Neural cell (in vitro differentiated cells): Measurements from ENCODE around the gene ESYT2. TPM values are rescaled to one million over a fixed set of nuclear protein-coding genes. Genes with fewer than 3 reads are reported as not detected.
A peak's percentile ranks its signal among the peaks of the same experiment; 100 is the strongest.
"Not testable (repeated sequence)": the region's sequence is repeated elsewhere in the genome, so short reads cannot be mapped to it uniquely, and the experiment has no call there.

ENCODE experiments used
- H2AFZ ChIP-seq: fragments of 200-600, 300-800 bp; sonication (generic), shearing (Covaris generic); 2 replicates; pipeline ENCODE4 v1.6.0; 2014; ENCODE audit warnings: low read depth, mild to moderate bottlenecking, antibody characterized with exemption, low read length, moderate library complexity
- H3F3A ChIP-seq: fragments of 200-600 bp; shearing (Covaris generic); 2 replicates; pipeline ENCODE4 v1.6.1; 2016; ENCODE audit warnings: mild to moderate bottlenecking, moderate library complexity, mixed read lengths, antibody characterized with exemption, low read length; ENCODE audit not compliant: insufficient read depth, poor library complexity, severe bottlenecking
- H3K27ac ChIP-seq: fragments of 200-600, 300-800 bp; sonication (generic), shearing (Covaris generic); 2 replicates; pipeline ENCODE4 v1.5.1; 2014; ENCODE audit warnings: mild to moderate bottlenecking, low read length, moderate library complexity
- H3K27me3 ChIP-seq: fragments of 300-800, 200-600 bp; sonication (generic), shearing (Covaris generic); 2 replicates; pipeline ENCODE4 v1.6.0; 2014; ENCODE audit warnings: mild to moderate bottlenecking, low read depth, low read length, moderate library complexity; ENCODE audit not compliant: insufficient read depth
- H3K36me3 ChIP-seq: fragments of 300-800, 200-600 bp; sonication (generic), shearing (Covaris generic); 2 replicates; pipeline ENCODE4 v1.5.1; 2014; ENCODE audit warnings: mild to moderate bottlenecking, antibody characterized with exemption, low read length, moderate library complexity; ENCODE audit not compliant: insufficient read depth
- H3K4me2 ChIP-seq: fragments of 300-800, 200-600 bp; sonication (generic), shearing (Covaris generic); 2 replicates; pipeline ENCODE4 v1.6.0; 2014; ENCODE audit warnings: mild to moderate bottlenecking, low read length
- H3K4me3 ChIP-seq: fragments of 300-800, 200-600 bp; sonication (generic), shearing (Covaris generic); 2 replicates; pipeline ENCODE4 v1.5.1; 2014; ENCODE audit warnings: mild to moderate bottlenecking, low read length, moderate library complexity
- H3K79me2 ChIP-seq: fragments of 200-600 bp; shearing (Covaris generic); replicated peaks from 2 replicates; pipeline ENCODE4 v1.6.0; 2014; ENCODE audit warnings: mild to moderate bottlenecking, low read length, moderate library complexity; ENCODE audit not compliant: insufficient read depth
- H3K9ac ChIP-seq: fragments of 300-800, 200-600 bp; sonication (generic), shearing (Covaris generic); 2 replicates; pipeline ENCODE4 v1.6.1; 2016; ENCODE audit warnings: mild to moderate bottlenecking, low read length, mixed read lengths
- H3K9me2 ChIP-seq: fragments of 200-600 bp; shearing (Covaris generic); 2 replicates; pipeline ENCODE4 v1.6.1; 2016; ENCODE audit warnings: mild to moderate bottlenecking, low read length, mixed read lengths; ENCODE audit not compliant: insufficient read depth
- H3K9me3 ChIP-seq: fragments of 200-600, 300-800 bp; sonication (generic), shearing (Covaris generic); 2 replicates; pipeline ENCODE4 v1.6.1; 2016; ENCODE audit warnings: mild to moderate bottlenecking, mixed run types, low read length, moderate library complexity, mixed read lengths
- H4K20me1 ChIP-seq: fragments of 200-600 bp; shearing (Covaris generic); 2 replicates; pipeline ENCODE4 v1.6.1; 2016; ENCODE audit warnings: mild to moderate bottlenecking, mixed run types; ENCODE audit not compliant: insufficient read depth
- EP300 ChIP-seq: fragments of 450-650 bp; conservative IDR thresholded peaks from 2 replicates; pipeline ENCODE4 v1.6.1; 2014; ENCODE audit warnings: antibody characterized with exemption, mild to moderate bottlenecking, moderate library complexity; ENCODE audit not compliant: poor library complexity, severe bottlenecking
- EZH2 ChIP-seq: fragments of 200-600, 300-800 bp; shearing (Covaris generic), sonication (generic); IDR thresholded peaks from 2 replicates; pipeline ENCODE4 v1.6.1; 2014; ENCODE audit warnings: antibody characterized with exemption, low read length, borderline replicate concordance, mild to moderate bottlenecking; ENCODE audit not compliant: insufficient read depth, poor library complexity, severe bottlenecking
- MXI1 ChIP-seq: fragments of 450-650 bp; conservative IDR thresholded peaks from 2 replicates; pipeline ENCODE4 v1.6.1; 2014; ENCODE audit warnings: antibody characterized with exemption, mild to moderate bottlenecking; ENCODE audit not compliant: poor library complexity, severe bottlenecking
- POLR2AphosphoS5 ChIP-seq: IDR thresholded peaks from 2 replicates; pipeline ENCODE4 v1.6.1; 2012
- RAD21 ChIP-seq: fragments of 450-650 bp; conservative IDR thresholded peaks from 2 replicates; pipeline ENCODE4 v1.6.1; 2014; ENCODE audit warnings: antibody characterized with exemption, mild to moderate bottlenecking, moderate library complexity
- SMC3 ChIP-seq: fragments of 450-650 bp; conservative IDR thresholded peaks from 2 replicates; pipeline ENCODE4 v1.6.1; 2014; ENCODE audit warnings: antibody characterized with exemption, mild to moderate bottlenecking, moderate library complexity; ENCODE audit not compliant: poor library complexity
- TAF1 ChIP-seq: IDR thresholded peaks from 2 replicates; pipeline ENCODE4 v1.6.1; 2012; ENCODE audit warnings: low read depth
- polyA minus RNA-seq: library from RNA; depleted of rRNA, polyadenylated mRNA; stranded (reverse); fragments of >200 nt; gene quantifications from 2 replicates; pipeline ENCODE4 v1.2.3, GENCODE V29; 2014
- polyA plus RNA-seq: library from polyadenylated mRNA; depleted of rRNA; stranded (reverse); fragments of >200 nt; gene quantifications from 2 replicates; pipeline ENCODE4 v1.2.3, GENCODE V29; 2014
- TF ChIP-seq, protein P1 (sequence below): fragments of 450-650 bp; IDR thresholded peaks from 2 replicates; pipeline ENCODE4 v1.5.1; 2014; ENCODE audit warnings: antibody characterized with exemption, mild to moderate bottlenecking, moderate library complexity; ENCODE audit not compliant: poor library complexity, severe bottlenecking
- TF ChIP-seq, protein P2 (sequence below): IDR thresholded peaks from 2 replicates; pipeline ENCODE4 v1.6.1; 2012; ENCODE audit warnings: borderline replicate concordance

Gene ESYT2, protein sequence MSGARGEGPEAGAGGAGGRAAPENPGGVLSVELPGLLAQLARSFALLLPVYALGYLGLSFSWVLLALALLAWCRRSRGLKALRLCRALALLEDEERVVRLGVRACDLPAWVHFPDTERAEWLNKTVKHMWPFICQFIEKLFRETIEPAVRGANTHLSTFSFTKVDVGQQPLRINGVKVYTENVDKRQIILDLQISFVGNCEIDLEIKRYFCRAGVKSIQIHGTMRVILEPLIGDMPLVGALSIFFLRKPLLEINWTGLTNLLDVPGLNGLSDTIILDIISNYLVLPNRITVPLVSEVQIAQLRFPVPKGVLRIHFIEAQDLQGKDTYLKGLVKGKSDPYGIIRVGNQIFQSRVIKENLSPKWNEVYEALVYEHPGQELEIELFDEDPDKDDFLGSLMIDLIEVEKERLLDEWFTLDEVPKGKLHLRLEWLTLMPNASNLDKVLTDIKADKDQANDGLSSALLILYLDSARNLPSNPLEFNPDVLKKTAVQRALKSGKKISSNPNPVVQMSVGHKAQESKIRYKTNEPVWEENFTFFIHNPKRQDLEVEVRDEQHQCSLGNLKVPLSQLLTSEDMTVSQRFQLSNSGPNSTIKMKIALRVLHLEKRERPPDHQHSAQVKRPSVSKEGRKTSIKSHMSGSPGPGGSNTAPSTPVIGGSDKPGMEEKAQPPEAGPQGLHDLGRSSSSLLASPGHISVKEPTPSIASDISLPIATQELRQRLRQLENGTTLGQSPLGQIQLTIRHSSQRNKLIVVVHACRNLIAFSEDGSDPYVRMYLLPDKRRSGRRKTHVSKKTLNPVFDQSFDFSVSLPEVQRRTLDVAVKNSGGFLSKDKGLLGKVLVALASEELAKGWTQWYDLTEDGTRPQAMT
- polyA plus RNA-seq: 23.8 and 28.9 TPM in 2 replicates
- 45.3 and 51.3 TPM in 2 replicates for polyA minus RNA-seq

DNA sequence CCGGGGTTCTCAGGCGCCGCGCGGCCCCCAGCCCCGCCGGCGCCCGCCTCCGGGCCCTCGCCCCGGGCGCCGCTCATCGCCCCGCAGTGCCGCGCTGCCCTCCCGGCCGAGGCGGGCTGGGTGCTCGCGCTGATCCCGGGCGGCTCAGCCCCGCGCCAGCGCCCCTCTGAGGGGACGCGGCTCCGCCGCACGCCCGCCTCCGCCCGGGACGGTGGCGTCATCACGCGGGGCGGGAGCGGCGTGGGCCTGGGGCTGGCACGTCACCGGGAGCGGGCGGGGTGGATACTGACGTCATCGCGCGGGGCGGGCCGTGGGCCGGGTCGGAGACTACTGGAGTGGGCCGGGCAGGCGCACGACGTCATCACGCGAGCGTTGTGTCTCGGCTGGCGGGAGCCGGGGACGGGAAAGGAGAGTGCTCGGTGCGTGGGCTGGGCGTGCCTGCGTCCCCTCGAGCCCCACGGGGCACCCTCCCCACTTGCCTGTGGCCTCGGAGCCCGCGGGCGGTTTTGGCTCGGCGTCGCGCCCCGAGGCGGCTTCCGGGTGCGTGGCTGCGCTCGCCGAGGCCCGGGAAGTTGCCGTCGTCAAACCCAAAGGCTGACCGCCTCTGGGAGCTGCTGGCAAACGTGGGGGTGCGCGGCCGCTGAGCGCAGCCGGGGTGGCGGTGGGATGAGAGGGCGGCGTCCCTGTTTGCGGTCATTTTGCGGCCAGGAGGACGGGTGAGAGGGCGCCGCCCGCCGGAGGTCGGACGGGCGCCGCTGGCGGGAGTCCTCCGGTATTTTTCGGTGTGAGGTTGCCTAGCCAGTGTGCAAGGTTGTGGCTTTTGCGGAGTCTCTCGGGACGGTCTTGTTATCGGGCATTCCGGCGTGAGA lies at the start of gene ESYT2:
ESYT2 (minus strand) TSS at position 168 of the 869 bp plus-strand sequence; CDS start at position 77, 91 bp downstream.
- peak within 1 kb of the TSS; percentile 89 for H3K27ac ChIP-seq
- peaks cover 3% of the 10 kb centered on the region for H3F3A ChIP-seq
- H3K9me2 ChIP-seq: no peaks in the 10 kb centered on the region
- peak within 1 kb of the TSS; percentile 99 for H3K4me3 ChIP-seq
- no peaks in the 10 kb centered on the region for H3K9me3 ChIP-seq
- H2AFZ ChIP-seq: peak within 1 kb of the TSS; percentile 94
- H3K4me2 ChIP-seq: peak within 1 kb of the TSS; percentile 62
- no peaks in the 10 kb centered on the region for H4K20me1 ChIP-seq
- H3K27me3 ChIP-seq: no peaks in the 10 kb centered on the region
- peak within 1 kb of the TSS; percentile 95 for H3K9ac ChIP-seq
- H3K79me2 ChIP-seq: peaks cover 29% of the 10 kb centered on the region
- H3K36me3 ChIP-seq: no peaks in the 10 kb centered on the region
- TF ChIP-seq, protein P1, sequence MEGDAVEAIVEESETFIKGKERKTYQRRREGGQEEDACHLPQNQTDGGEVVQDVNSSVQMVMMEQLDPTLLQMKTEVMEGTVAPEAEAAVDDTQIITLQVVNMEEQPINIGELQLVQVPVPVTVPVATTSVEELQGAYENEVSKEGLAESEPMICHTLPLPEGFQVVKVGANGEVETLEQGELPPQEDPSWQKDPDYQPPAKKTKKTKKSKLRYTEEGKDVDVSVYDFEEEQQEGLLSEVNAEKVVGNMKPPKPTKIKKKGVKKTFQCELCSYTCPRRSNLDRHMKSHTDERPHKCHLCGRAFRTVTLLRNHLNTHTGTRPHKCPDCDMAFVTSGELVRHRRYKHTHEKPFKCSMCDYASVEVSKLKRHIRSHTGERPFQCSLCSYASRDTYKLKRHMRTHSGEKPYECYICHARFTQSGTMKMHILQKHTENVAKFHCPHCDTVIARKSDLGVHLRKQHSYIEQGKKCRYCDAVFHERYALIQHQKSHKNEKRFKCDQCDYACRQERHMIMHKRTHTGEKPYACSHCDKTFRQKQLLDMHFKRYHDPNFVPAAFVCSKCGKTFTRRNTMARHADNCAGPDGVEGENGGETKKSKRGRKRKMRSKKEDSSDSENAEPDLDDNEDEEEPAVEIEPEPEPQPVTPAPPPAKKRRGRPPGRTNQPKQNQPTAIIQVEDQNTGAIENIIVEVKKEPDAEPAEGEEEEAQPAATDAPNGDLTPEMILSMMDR: peak; percentile 35
- TF ChIP-seq MXI1 (peak; percentile 80), POLR2AphosphoS5 (peak; percentile 98), EP300 (peak; percentile 83), TAF1 (peak; percentile 87), SMC3 (peak; percentile 47), RAD21 (peak; percentile 39), EZH2 (no peak)
- TF ChIP-seq, protein P2, sequence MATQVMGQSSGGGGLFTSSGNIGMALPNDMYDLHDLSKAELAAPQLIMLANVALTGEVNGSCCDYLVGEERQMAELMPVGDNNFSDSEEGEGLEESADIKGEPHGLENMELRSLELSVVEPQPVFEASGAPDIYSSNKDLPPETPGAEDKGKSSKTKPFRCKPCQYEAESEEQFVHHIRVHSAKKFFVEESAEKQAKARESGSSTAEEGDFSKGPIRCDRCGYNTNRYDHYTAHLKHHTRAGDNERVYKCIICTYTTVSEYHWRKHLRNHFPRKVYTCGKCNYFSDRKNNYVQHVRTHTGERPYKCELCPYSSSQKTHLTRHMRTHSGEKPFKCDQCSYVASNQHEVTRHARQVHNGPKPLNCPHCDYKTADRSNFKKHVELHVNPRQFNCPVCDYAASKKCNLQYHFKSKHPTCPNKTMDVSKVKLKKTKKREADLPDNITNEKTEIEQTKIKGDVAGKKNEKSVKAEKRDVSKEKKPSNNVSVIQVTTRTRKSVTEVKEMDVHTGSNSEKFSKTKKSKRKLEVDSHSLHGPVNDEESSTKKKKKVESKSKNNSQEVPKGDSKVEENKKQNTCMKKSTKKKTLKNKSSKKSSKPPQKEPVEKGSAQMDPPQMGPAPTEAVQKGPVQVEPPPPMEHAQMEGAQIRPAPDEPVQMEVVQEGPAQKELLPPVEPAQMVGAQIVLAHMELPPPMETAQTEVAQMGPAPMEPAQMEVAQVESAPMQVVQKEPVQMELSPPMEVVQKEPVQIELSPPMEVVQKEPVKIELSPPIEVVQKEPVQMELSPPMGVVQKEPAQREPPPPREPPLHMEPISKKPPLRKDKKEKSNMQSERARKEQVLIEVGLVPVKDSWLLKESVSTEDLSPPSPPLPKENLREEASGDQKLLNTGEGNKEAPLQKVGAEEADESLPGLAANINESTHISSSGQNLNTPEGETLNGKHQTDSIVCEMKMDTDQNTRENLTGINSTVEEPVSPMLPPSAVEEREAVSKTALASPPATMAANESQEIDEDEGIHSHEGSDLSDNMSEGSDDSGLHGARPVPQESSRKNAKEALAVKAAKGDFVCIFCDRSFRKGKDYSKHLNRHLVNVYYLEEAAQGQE: peak; percentile 93

DNA sequence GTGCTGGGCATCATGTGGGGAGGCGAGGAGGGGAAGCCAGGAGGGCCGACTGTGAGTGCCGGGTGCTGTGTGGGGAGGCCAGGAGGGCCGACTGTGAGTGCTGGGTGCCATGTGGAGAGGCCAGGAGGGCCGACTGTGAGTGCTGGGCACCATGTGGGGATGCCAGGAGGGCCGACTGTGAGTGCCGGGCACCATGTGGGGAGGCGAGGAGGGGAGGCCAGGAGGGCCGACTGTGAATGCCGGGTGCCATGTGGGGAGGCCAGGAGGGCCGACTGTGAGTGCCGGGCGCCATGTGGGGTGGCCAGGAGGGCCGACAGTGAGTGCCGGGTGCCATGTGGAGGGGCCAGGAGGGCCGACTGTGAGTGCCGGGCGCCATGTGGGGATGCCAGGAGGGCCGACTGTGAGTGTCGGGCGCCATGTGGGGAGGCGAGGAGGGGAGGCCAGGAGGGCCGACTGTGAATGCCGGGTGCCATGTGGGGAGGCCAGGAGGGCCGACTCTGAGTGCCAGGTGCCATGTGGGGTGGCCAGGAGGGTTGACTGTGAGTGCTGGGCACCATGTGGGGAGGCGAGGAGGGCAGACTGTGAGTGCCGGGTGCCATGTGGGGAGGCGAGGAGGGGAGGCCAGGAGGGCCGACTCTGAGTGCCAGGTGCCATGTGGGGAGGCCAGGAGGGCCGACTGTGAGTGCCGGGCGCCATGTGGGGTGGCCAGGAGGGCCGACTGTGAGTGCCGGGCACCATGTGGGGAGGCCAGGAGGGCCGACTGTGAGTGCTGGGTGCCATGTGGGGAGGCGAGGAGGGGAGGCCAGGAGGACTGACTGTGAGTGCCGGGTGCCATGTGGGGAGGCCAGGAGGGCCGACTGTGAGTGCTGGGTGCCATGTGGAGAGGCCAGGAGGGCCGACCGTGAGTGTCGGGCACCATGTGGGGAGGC lies 49.1 kb upstream of the ESYT2 start:
- H3K4me2 ChIP-seq, H3K9me3 ChIP-seq, H3K9me2 ChIP-seq, H3K27me3 ChIP-seq, H3K4me3 ChIP-seq, H3F3A ChIP-seq, H3K36me3 ChIP-seq, H4K20me1 ChIP-seq, H3K9ac ChIP-seq, H3K79me2 ChIP-seq, H3K27ac ChIP-seq, H2AFZ ChIP-seq: not testable (repeated sequence)
